Measurements from ENCODE around the gene PTGFRN. TPM values are rescaled to one million over a fixed set of nuclear protein-coding genes. Genes with fewer than 3 reads are reported as not detected.

The PTGFRN gene
- total RNA-seq, 4 donors from 2014 or later: 4.7 to 16.1 (median 14.6) TPM

DNA sequence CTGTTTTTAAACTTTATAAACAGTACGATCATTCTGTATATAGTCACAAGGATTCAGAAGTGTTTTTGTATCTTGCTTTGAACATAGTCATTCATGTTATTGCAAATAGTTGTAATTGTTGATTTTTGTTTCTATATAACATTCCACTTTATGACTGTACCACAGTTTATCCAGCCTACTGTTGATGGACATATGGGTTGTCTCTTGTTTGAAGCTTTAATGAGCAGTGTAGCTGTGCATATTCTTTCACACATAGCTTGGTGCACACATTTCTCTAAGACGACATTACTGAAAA, 98.0 kb downstream of the PTGFRN start:
- no peak for TF ChIP-seq CTCF (IDR thresholded peaks at IDR 0.05; ENCODE audit: low read depth)

DNA sequence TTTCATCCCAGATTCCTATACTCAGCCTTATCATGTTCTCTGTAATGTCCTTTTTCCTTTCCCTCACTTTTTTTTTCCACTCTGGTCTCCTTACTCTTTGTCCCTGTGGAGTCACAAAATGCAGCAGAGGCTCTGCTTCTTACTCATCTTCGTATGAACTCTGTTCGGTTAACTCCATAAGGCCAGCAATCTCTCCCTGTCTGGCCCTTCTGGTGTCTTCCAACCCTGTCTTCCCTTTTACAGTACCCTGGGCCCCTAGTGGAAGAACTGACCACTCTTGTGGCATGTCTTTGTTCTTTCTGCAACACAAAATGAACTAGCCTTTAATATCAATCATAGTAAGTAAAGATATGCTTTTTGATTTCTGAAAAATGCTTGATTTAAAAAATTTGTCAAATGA, 98.9 kb downstream of the PTGFRN start:
- TF ChIP-seq CTCF (IDR thresholded peaks at IDR 0.05; ENCODE audit: low read depth): no peak

- TF ChIP-seq CTCF (IDR thresholded peaks at IDR 0.05; ENCODE audit: low read depth): no peak
These were observed 99.4 kb downstream of the PTGFRN start for GRCh38 chr1:117009132-117009531.

DNA sequence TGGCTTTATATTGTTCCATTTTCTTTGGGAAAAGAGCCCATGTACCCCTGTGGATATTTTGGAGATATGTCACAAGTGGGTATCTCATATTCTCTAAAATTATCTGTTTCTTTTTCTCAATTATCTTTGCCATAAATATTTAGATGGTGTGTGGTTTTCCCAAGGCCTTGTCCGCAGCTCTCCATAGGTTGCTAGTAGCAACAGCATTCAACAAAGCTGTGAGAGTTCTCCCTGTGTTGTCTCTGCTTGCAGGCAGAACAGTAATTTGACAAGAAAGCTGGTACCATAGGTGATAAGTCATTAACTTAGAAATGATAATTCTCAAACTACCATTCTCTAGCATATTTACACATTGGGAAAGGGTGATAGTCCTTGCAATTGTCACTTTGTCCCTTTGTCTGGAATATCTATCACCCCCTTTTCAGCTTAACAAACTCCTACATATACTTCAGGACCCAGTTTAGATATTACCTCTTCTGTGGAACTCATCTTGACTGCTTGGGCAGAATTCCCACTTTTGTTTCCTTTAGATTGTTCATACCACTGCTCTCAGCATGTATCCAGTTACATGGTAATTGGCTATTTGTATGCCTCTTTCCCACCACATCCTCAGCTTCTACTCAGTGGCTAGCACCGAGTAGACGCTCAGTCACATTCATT, 100.7 kb downstream of the PTGFRN start:
- TF ChIP-seq CTCF (IDR thresholded peaks at IDR 0.05; ENCODE audit: low read depth): no peak

GRCh38 chr1:117011334-117011733, 101.6 kb downstream of the PTGFRN start:
- TF ChIP-seq CTCF (IDR thresholded peaks at IDR 0.05; ENCODE audit: low read depth): no peak

DNA sequence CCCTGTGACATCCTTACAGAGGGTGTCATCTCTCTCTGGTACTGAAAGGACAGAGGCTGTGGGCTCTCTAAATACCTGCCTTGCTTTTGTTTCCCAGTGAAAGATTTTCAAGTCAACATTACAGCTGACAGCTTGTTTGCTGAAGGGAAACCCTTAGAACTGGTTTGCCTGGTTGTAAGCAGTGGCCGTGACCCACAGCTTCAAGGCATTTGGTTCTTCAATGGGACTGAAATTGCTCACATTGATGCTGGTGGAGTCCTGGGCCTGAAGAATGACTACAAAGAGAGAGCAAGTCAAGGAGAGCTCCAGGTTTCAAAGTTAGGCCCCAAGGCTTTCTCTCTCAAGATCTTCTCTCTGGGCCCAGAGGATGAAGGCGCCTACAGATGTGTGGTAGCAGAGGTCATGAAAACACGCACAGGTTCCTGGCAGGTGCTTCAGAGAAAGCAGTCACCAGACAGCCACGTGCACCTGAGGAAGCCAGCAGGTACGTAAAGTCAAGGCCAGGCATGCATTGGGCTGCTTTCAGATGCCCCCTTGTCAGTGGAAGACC, 103.7 kb downstream of the PTGFRN start:
- TF ChIP-seq CTCF (IDR thresholded peaks at IDR 0.05; ENCODE audit: low read depth): no peak

DNA sequence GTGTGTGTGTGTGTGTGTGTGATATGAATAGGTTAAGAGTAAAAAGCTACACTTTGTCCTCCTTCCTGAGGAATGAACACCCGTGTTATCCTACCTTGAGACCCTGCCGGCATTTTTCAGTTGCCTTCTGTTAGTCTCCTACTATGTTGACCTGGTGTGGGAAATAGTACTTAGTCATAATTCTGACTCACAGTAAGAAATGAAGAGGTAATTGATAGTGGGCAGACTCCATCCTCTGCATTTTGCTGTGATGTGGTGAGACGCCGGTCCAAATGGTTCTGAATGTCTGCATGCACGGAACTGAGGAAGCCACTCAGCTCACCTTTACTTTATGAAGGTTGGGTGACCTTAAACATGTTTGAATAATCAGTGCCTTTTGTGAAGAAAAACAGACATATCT, 104.5 kb downstream of the PTGFRN start:
- TF ChIP-seq CTCF (IDR thresholded peaks at IDR 0.05; ENCODE audit: low read depth): no peak
